ENCODE data around the gene OTUB2.

Gene OTUB2

DNA sequence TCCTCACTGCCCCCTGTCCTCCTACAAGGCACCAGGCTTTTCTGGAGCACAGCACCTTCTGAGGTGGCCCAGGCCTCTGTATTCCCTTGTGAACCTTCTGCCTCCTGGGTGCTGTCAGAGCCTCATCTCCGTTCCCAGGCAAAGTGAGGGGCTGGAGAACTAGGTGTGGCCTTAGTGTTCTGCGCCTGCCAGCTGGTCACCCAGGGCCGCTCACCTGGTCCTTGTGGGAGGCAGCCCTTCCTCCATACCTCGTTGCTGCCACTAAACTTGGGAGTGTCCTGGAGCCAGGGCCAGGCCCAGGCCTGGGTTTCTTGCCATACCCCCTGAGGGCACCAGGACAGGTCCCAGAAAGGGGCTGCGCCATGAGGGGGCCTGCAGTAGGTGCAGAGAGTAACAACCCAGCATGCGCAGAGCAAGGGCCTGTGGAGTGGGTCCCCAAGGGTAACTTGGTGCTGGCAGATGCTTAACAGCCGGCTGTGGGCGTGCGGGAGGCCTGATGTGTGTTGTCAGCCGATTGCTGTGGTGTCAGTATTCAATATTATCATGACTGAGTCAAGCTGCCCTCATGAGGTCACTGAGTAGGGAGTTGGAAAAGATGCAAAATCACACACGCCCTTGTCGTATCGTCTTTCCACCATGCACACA lies 17.1 kb downstream of the OTUB2 start:
- no peak overlapping the region for H3K27ac ChIP-seq
- H3K27me3 ChIP-seq (ENCODE audit: control insufficient read depth, insufficient read depth, low read length), result no peaks in the 10 kb centered on the region
- H3K9me3 ChIP-seq (ENCODE audit: control insufficient read depth, low read length), result no peaks in the 10 kb centered on the region
- no peaks in the 10 kb centered on the region for H3K36me3 ChIP-seq (ENCODE audit: control insufficient read depth, insufficient read depth, low read length)
- no peaks in the 10 kb centered on the region for H3K4me1 ChIP-seq
- H3K4me3 ChIP-seq (ENCODE audit: low read depth, low read length), result no peak overlapping the region
- TF ChIP-seq, protein P1, sequence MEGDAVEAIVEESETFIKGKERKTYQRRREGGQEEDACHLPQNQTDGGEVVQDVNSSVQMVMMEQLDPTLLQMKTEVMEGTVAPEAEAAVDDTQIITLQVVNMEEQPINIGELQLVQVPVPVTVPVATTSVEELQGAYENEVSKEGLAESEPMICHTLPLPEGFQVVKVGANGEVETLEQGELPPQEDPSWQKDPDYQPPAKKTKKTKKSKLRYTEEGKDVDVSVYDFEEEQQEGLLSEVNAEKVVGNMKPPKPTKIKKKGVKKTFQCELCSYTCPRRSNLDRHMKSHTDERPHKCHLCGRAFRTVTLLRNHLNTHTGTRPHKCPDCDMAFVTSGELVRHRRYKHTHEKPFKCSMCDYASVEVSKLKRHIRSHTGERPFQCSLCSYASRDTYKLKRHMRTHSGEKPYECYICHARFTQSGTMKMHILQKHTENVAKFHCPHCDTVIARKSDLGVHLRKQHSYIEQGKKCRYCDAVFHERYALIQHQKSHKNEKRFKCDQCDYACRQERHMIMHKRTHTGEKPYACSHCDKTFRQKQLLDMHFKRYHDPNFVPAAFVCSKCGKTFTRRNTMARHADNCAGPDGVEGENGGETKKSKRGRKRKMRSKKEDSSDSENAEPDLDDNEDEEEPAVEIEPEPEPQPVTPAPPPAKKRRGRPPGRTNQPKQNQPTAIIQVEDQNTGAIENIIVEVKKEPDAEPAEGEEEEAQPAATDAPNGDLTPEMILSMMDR (IDR thresholded peaks at IDR 0.05), result no peak
- H3K9ac ChIP-seq, result no peak overlapping the region
- no peak overlapping the region for H2AFZ ChIP-seq
- H3K79me2 ChIP-seq, result no peaks in the 10 kb centered on the region
- no peak overlapping the region for H3K4me2 ChIP-seq (ENCODE audit: low read length)

DNA sequence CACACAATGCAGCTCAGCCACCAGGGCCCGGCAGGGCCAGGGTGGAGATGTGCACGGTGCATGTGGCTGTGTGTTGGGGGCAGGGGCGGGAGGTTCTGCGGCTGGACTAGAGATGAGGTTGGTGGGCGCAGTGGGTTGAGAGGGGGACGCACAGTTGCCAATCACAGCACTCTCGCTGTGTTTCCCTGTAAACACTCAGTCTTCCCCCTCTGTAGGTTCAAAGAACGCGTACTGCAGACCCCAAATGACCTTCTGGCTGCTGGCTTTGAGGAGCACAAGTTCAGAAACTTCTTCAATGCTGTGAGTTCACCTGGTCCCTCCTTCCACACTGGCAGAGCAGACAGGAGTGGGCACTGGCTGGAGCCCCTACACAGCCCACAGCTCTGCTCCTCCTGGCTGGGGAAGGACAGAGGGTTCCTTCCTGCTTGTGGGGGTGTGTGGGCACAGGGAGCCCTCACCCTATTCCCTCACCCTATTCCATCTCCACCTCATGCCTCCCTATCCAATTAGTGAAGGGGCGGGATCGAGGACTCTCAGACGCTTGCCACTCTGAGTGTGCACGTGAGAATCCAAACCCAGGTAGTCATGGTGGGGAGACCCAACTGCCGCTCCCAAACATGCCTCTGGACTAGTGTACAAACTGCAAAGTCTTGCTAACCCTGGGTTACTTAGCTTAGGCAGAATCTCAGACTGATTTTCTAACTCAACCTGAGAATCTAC lies 17.8 kb downstream of the OTUB2 start:
- no peak overlapping the region for H3K4me3 ChIP-seq (ENCODE audit: low read depth, low read length)
- H3K4me1 ChIP-seq, result no peaks in the 10 kb centered on the region
- no peak overlapping the region for H2AFZ ChIP-seq
- no peaks in the 10 kb centered on the region for H3K36me3 ChIP-seq (ENCODE audit: control insufficient read depth, insufficient read depth, low read length)
- H3K27me3 ChIP-seq (ENCODE audit: control insufficient read depth, insufficient read depth, low read length), result no peaks in the 10 kb centered on the region
- H3K9me3 ChIP-seq (ENCODE audit: control insufficient read depth, low read length), result no peaks in the 10 kb centered on the region
- TF ChIP-seq, protein P1 (IDR thresholded peaks at IDR 0.05), result no peak
- no peaks in the 10 kb centered on the region for H3K79me2 ChIP-seq
- H3K9ac ChIP-seq, result no peak overlapping the region
- H3K27ac ChIP-seq, result no peak overlapping the region
- H3K4me2 ChIP-seq (ENCODE audit: low read length), result no peak overlapping the region

DNA sequence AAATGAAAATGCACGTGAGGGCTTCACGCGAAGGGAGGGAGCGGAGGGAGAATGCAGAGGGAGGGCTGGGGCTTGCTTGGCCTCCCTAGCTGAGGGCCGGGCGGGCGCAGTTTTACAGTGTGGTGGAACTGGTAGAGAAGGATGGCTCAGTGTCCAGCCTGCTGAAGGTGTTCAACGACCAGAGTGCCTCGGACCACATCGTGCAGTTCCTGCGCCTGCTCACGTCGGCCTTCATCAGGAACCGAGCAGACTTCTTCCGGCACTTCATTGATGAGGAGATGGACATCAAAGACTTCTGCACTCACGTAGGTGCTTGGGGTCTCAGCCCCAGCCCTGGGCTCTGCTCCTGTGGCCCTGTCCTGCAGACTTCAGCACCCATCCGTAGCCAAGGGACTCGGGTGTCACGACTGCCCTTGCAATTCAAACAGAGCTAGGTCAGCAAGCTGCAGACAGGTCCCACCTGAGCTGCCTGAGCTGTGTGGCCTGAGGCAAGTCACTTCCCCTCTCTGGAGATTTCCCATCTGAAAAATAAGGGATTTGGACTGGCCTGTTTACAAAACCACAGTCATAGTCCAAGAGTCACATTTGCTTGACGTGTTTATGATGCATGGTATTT lies 18.4 kb downstream of the OTUB2 start:
- Histone ChIP-seq H3K4me2 (ENCODE audit: low read length) (no peak overlapping the region), H3K36me3 (ENCODE audit: control insufficient read depth, insufficient read depth, low read length) (no peaks in the 10 kb centered on the region)

DNA sequence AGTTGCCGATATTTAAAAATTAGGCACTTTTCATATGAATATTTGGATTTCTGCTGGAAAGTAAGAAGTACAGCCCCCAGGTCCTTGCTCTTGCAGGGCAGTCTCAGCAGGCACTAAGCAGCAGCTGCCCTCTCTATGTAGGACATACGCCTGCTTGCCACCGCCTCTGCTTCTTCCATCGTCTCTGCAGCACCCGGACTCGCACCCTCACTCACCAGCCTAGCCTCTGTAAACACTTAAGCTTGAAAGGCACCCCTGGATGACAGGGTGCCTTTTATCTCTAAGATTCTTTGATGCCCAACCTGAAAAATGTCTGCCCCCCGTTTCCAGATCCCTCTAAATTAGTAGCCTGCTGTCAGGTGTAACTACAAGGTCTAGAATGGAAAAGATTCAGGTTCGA lies 19.0 kb downstream of the OTUB2 start:
- no peak overlapping the region for H3K9ac ChIP-seq
- H3K27me3 ChIP-seq (ENCODE audit: control insufficient read depth, insufficient read depth, low read length), result no peaks in the 10 kb centered on the region
- H3K79me2 ChIP-seq, result no peaks in the 10 kb centered on the region
- H3K36me3 ChIP-seq (ENCODE audit: control insufficient read depth, insufficient read depth, low read length), result no peaks in the 10 kb centered on the region
- TF ChIP-seq, protein P1 (IDR thresholded peaks at IDR 0.05), result no peak
- H3K4me1 ChIP-seq, result no peaks in the 10 kb centered on the region
- H3K9me3 ChIP-seq (ENCODE audit: control insufficient read depth, low read length), result no peaks in the 10 kb centered on the region
- no peak overlapping the region for H3K4me2 ChIP-seq (ENCODE audit: low read length)
- no peak overlapping the region for H3K27ac ChIP-seq
- H2AFZ ChIP-seq, result no peak overlapping the region
- H3K4me3 ChIP-seq (ENCODE audit: low read depth, low read length), result no peak overlapping the region

More for the DNA sequence above, 18.4 kb downstream of the OTUB2 start:
- Histone ChIP-seq H3K27ac (no peak overlapping the region), H3K9me3 (ENCODE audit: control insufficient read depth, low read length) (no peaks in the 10 kb centered on the region), H3K27me3 (ENCODE audit: control insufficient read depth, insufficient read depth, low read length) (no peaks in the 10 kb centered on the region), H3K9ac (no peak overlapping the region), H3K4me3 (ENCODE audit: low read depth, low read length) (no peak overlapping the region), H3K4me1 (no peaks in the 10 kb centered on the region), H3K79me2 (no peaks in the 10 kb centered on the region), H2AFZ (no peak overlapping the region)
- TF ChIP-seq, protein P1 (IDR thresholded peaks at IDR 0.05), result no peak

Measured in parathyroid adenoma (tissue), 2 donors.